B cell (primary cell): ENCODE measurements around the gene HOXB3. TPM values are rescaled to one million over a fixed set of nuclear protein-coding genes. Genes with fewer than 3 reads are reported as not detected.

Experiments
- ATAC-seq: fragments of 200-7000 bp; cut with Tn5 transposase; one replicate; pipeline ENCODE4 v1.10.0; 2021; ENCODE audit warnings: low read depth, mild to moderate bottlenecking, moderate number of reproducible peaks, moderate library complexity
- CTCF ChIA-PET: fragments of 350-600 bp; sonication (Branson Sonifier 250); formaldehyde crosslinking; loops from one replicate; lab custom pipeline; 2021; ENCODE audit warnings: antibody characterized with exemption, inconsistent platforms; lab: Charles Lee
- POLR2A ChIA-PET: fragments of 350-600 bp; sonication (Branson Sonifier 250); formaldehyde crosslinking; loops from one replicate; lab custom pipeline; 2021; ENCODE audit warnings: antibody characterized with exemption; lab: Charles Lee
- DNase-seq: peaks from one replicate; pipeline ENCODE4 v3.0.0; 2013
- H2AFZ ChIP-seq: 2 replicates; pipeline ENCODE4 v1.6.1; 2012; ENCODE audit warnings: mild to moderate bottlenecking, low read depth, low read length; ENCODE audit not compliant: insufficient read depth, poor library complexity, severe bottlenecking
- H3K27ac ChIP-seq, 2 donors: 1 replicate in 1 of 2; 2 replicates in 1 of 2; pipeline ENCODE4 v1.5.1; 2012 to 2013; ENCODE audit warnings: low read length in 2 of 2, mild to moderate bottlenecking in 2 of 2, moderate library complexity in 1 of 2
- H3K27me3 ChIP-seq, 4 experiments: fragments of 200-600 bp in 1 of 4; sonication (generic) in 1 of 4; replicated peaks in 1 of 4; 1 replicate in 2 of 4; 2 replicates in 2 of 4; pipeline versions ENCODE4 v1.6.1 to v1.7.0; 2013 to 2016; ENCODE audit warnings: low read length in 3 of 4, mild to moderate bottlenecking in 2 of 4, mixed read lengths in 1 of 4, moderate library complexity in 1 of 4; ENCODE audit not compliant: insufficient read depth in 4 of 4, control insufficient read depth in 3 of 4; ENCODE audit errors: control extremely low read depth in 1 of 4
- H3K36me3 ChIP-seq, 2 experiments: replicated peaks in 1 of 2; 1 replicate in 1 of 2; 2 replicates in 1 of 2; pipeline versions ENCODE4 v1.6.1 to v1.7.1; 2013; ENCODE audit warnings: low read length in 1 of 2; ENCODE audit not compliant: insufficient read depth in 2 of 2, control insufficient read depth in 1 of 2; ENCODE audit errors: control extremely low read depth in 1 of 2, extremely low read depth in 1 of 2
- H3K4me1 ChIP-seq, 2 donors: fragments of 200-600 bp in 1 of 2; sonication (generic) in 1 of 2; 1 replicate in 1 of 2; 2 replicates in 1 of 2; pipeline versions ENCODE4 v1.5.1 to v1.6.1; 2013 to 2017; ENCODE audit warnings: low read length in 2 of 2; ENCODE audit not compliant: control insufficient read depth in 2 of 2, insufficient read depth in 2 of 2
- H3K4me2 ChIP-seq: replicated peaks from 2 replicates; pipeline ENCODE3; 2012; ENCODE audit warnings: mild to moderate bottlenecking, low read depth, low read length; ENCODE audit not compliant: poor library complexity, severe bottlenecking
- H3K4me3 ChIP-seq, 5 experiments: fragments of 200-600 bp in 1 of 5; sonication (generic) in 1 of 5; 1 replicate in 3 of 5; 2 replicates in 2 of 5; pipeline versions ENCODE4 v1.5.1 to v1.7.0; 2011 to 2016; ENCODE audit warnings: low read length in 4 of 5, mild to moderate bottlenecking in 4 of 5, low read depth in 2 of 5, control low read depth in 1 of 5, moderate library complexity in 1 of 5; ENCODE audit not compliant: insufficient read depth in 1 of 5; ENCODE audit errors: control extremely low read depth in 1 of 5, extremely low read depth in 1 of 5
- H3K79me2 ChIP-seq: fragments of 200-600 bp; sonication (generic); one replicate; pipeline ENCODE4 v1.6.0; 2016; ENCODE audit warnings: low read length; ENCODE audit not compliant: control insufficient read depth, insufficient read depth
- H3K9ac ChIP-seq: fragments of 200-600 bp; sonication (generic); 2 replicates; pipeline ENCODE4 v1.6.1; 2017; ENCODE audit warnings: mild to moderate bottlenecking, low read length, moderate library complexity
- H3K9me3 ChIP-seq, 3 donors: one replicate each; pipeline versions ENCODE4 v1.6.1 to v1.7.1; 2013; ENCODE audit warnings: low read length in 2 of 3; ENCODE audit not compliant: control insufficient read depth in 2 of 3, insufficient read depth in 1 of 3; ENCODE audit errors: control extremely low read depth in 1 of 3
- H4K20me1 ChIP-seq: 2 replicates; pipeline ENCODE4 v1.6.0; 2012; ENCODE audit warnings: mild to moderate bottlenecking, low read length; ENCODE audit not compliant: insufficient read depth, control insufficient read depth, poor library complexity, severe bottlenecking
- H3K27ac Mint-ChIP-seq: one replicate; pipeline ENCODE4 v1.8.0; 2021; ENCODE audit warnings: mixed read lengths
- H3K27me3 Mint-ChIP-seq: one replicate; pipeline ENCODE4 v1.8.0; 2021; ENCODE audit warnings: mixed read lengths
- H3K4me1 Mint-ChIP-seq: one replicate; pipeline ENCODE4 v1.8.0; 2021; ENCODE audit warnings: mixed read lengths
- H3K4me3 Mint-ChIP-seq: one replicate; pipeline ENCODE4 v1.8.0; 2021; ENCODE audit warnings: mixed read lengths
- H3K9me3 Mint-ChIP-seq: one replicate; pipeline ENCODE4 v1.8.0; 2022; ENCODE audit warnings: mixed read lengths; ENCODE audit not compliant: insufficient read depth
- CTCF ChIP-seq: fragments of 200-600 bp; IDR thresholded peaks from one replicate; pipeline ENCODE4 v1.8.0; 2022; ENCODE audit warnings: antibody characterized with exemption, mild to moderate bottlenecking
- EZH2 ChIP-seq: IDR thresholded peaks from 2 replicates; pipeline ENCODE4 v1.6.1; 2012; ENCODE audit warnings: borderline replicate concordance, low read depth, mild to moderate bottlenecking, moderate library complexity, low read length; ENCODE audit not compliant: insufficient read depth, poor library complexity, severe bottlenecking
- WGBS: methylation state at CpG from one replicate; pipeline ENCODE4 v1.1.5; 2013; ENCODE audit warnings: missing lambda C conversion rate; ENCODE audit not compliant: insufficient coverage; 5-methylcytosine and 5-hydroxymethylcytosine counted together
- intact Hi-C: fragments of 100-400 bp; cut with micrococcal nuclease; formaldehyde crosslinking; loops from one replicate; pipeline ENCODE4 v1.10.0; 2022
- polyA plus RNA-seq: library from polyadenylated mRNA; depleted of rRNA; stranded (reverse); fragments of >200 nt; gene quantifications from 2 replicates; pipeline ENCODE4 v1.2.3, GENCODE V29; 2012
- total RNA-seq, 2 donors: library from RNA; stranded (reverse); fragments of 120-200 nt in 1 of 2; gene quantifications; 1 replicate in 1 of 2; 2 replicates in 1 of 2; pipeline versions ENCODE4 v1.2.3 to v1.2.4, GENCODE V29; 2013 to 2022

HOXB3 gene
- total and polyA plus RNA-seq, 2 donors (not counting 1 experiment from before 2014, with no cell fraction given), result 3.0 to 4.0 TPM

- no peak for ATAC-seq
- H3K4me1 Mint-ChIP-seq, result peaks cover 4% of the 10 kb centered on the region
- Histone ChIP-seq H3K4me1 (peaks cover 0 to 4% of the 10 kb centered on the region in 2 donors), H4K20me1 (no peaks in the 10 kb centered on the region), H3K9ac (no peak overlapping the region), H3K4me2 (no peak overlapping the region), H3K27me3 (peaks cover 0 to 41% (median 12%) of the 10 kb centered on the region in 4 experiments), H3K79me2 (no peaks in the 10 kb centered on the region), H2AFZ (no peak overlapping the region), H3K9me3 (peaks cover 0 to 5% (median 0%) of the 10 kb centered on the region in 3 donors), H3K4me3 (no peak overlapping the region), H3K27ac (no peak overlapping the region), H3K36me3 (no peaks in the 10 kb centered on the region)
- intact Hi-C loops, result no loop called here
- POLR2A ChIA-PET, result no interaction called here
- H3K27me3 Mint-ChIP-seq, result peaks cover 33% of the 10 kb centered on the region
- no peak for TF ChIP-seq EZH2
- TF ChIP-seq CTCF, result no peak
- no peaks in the 10 kb centered on the region for H3K9me3 Mint-ChIP-seq
- CTCF ChIA-PET, result no interaction called here
- H3K27ac Mint-ChIP-seq, result no peak overlapping the region
- WGBS, result 96% methylated on average over 11 of the region's 16 CpGs
- no peak overlapping the region for H3K4me3 Mint-ChIP-seq
- no peak for DNase-seq
Observed at GRCh38 chr17:48559122-48559839, 30.8 kb downstream of the HOXB3 start.

DNA sequence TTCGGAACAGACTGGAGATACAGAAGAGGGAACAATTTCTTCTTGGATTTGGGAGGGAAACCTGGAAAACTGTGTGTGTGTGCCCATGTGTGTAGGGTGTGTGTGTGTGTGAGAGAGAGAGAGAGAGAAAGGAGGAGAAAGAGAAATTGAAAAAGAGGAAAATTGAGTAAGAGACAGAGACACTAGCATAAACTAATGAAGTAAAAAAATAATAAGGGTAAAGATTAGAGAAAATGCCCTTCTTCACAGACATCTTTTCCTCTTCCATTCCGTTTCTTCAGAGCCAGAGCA, 31.3 kb downstream of the HOXB3 start:
- Mint-ChIP-seq H3K4me3 (no peak overlapping the region), H3K27ac (no peak overlapping the region), H3K9me3 (no peaks in the 10 kb centered on the region), H3K4me1 (peaks cover 4% of the 10 kb centered on the region), H3K27me3 (peaks cover 33% of the 10 kb centered on the region)
- Histone ChIP-seq H3K27ac (no peak overlapping the region), H3K9ac (no peak overlapping the region), H3K9me3 (peaks cover 0 to 5% (median 0%) of the 10 kb centered on the region in 3 donors), H3K4me2 (no peak overlapping the region), H3K79me2 (no peaks in the 10 kb centered on the region), H3K4me1 (peaks cover 0 to 4% of the 10 kb centered on the region in 2 donors), H3K36me3 (no peaks in the 10 kb centered on the region), H4K20me1 (no peaks in the 10 kb centered on the region), H2AFZ (no peak overlapping the region), H3K27me3 (peaks cover 0 to 42% (median 12%) of the 10 kb centered on the region in 4 experiments), H3K4me3 (no peak overlapping the region)
- intact Hi-C loops, result no loop called here
- DNase-seq (no peak), ATAC-seq (no peak)
- 93% methylated on average over 2 of the region's 2 CpGs for WGBS
- POLR2A ChIA-PET, result no interaction called here
- TF ChIP-seq EZH2, result no peak
- no peak for TF ChIP-seq CTCF
- CTCF ChIA-PET, result no interaction called here
